Measurements from ENCODE around the gene TMEM134. TPM values are rescaled to one million over a fixed set of nuclear protein-coding genes. Genes with fewer than 3 reads are reported as not detected.

TMEM134 gene
- total RNA-seq, 4 donors from 2014 or later, result 21.4 to 85.5 (median 36.2) TPM

GRCh38 chr11:67492801-67493547, 23.9 kb upstream of the TMEM134 start:
- TF ChIP-seq CTCF (IDR thresholded peaks at IDR 0.05; ENCODE audit: low read depth), result no peak

- TF ChIP-seq CTCF (IDR thresholded peaks at IDR 0.05; ENCODE audit: low read depth), result no peak
Observed at GRCh38 chr11:67492069-67492727, 23.1 kb upstream of the TMEM134 start.

GRCh38 chr11:67491276-67492068, 22.4 kb upstream of the TMEM134 start:
- TF ChIP-seq CTCF (IDR thresholded peaks at IDR 0.05; ENCODE audit: low read depth), result no peak

GRCh38 chr11:67490727-67491065, 21.6 kb upstream of the TMEM134 start:
- TF ChIP-seq CTCF (IDR thresholded peaks at IDR 0.05; ENCODE audit: low read depth), result no peak

GRCh38 chr11:67489885-67490726, 21.1 kb upstream of the TMEM134 start:
- TF ChIP-seq CTCF (IDR thresholded peaks at IDR 0.05; ENCODE audit: low read depth), result no peak

- no peak for TF ChIP-seq CTCF (IDR thresholded peaks at IDR 0.05; ENCODE audit: low read depth)
Observed at GRCh38 chr11:67489203-67489884, 20.3 kb upstream of the TMEM134 start.

Measured in subcutaneous adipose tissue (tissue), 4 donors.